KMS-11 (cell line): ENCODE measurements around the gene TSEN2.

Experiments used
- H2AFZ ChIP-seq: fragments of 200-600 bp; sonication (generic); 2 replicates; pipeline ENCODE4 v1.6.1; 2016; ENCODE audit warnings: antibody characterized with exemption, mixed run types, low read depth
- H3K27ac ChIP-seq: fragments of 200-600 bp; sonication (generic); 2 replicates; pipeline ENCODE4 v1.6.1; 2016; ENCODE audit warnings: mild to moderate bottlenecking, mixed run types
- H3K27me3 ChIP-seq: fragments of 200-600 bp; sonication (generic); 2 replicates; pipeline ENCODE4 v1.6.1; 2017; ENCODE audit warnings: mild to moderate bottlenecking, low read depth, mixed run types, moderate library complexity; ENCODE audit not compliant: insufficient read depth
- H3K36me3 ChIP-seq: fragments of 200-600 bp; sonication (generic); 2 replicates; pipeline ENCODE4 v1.6.1; 2017; ENCODE audit warnings: mild to moderate bottlenecking, mixed run types; ENCODE audit not compliant: insufficient read depth
- H3K4me1 ChIP-seq: fragments of 200-600 bp; sonication (generic); 2 replicates; pipeline ENCODE4 v1.6.1; 2016; ENCODE audit warnings: mild to moderate bottlenecking, low read depth, mixed run types; ENCODE audit not compliant: poor library complexity, severe bottlenecking
- H3K4me2 ChIP-seq: fragments of 200-600 bp; sonication (generic); 2 replicates; pipeline ENCODE4 v1.7.0; 2016; ENCODE audit warnings: mild to moderate bottlenecking, mixed run types
- H3K4me3 ChIP-seq: fragments of 200-600 bp; sonication (generic); IDR thresholded peaks from 2 replicates; pipeline ENCODE4 v1.6.1; 2017; ENCODE audit warnings: low read depth, low read length, mixed read lengths; ENCODE audit not compliant: insufficient read depth
- H3K79me2 ChIP-seq: fragments of 200-600 bp; sonication (generic); 2 replicates; pipeline ENCODE4 v1.6.1; 2016; ENCODE audit warnings: low read depth, mixed run types; ENCODE audit not compliant: insufficient read depth
- H3K9ac ChIP-seq: fragments of 200-600 bp; sonication (generic); 2 replicates; pipeline ENCODE4 v1.6.1; 2016; ENCODE audit warnings: mild to moderate bottlenecking, mixed run types
- H4K20me1 ChIP-seq: fragments of 200-600 bp; sonication (generic); 2 replicates; pipeline ENCODE4 v1.6.1; 2016; ENCODE audit warnings: mild to moderate bottlenecking, mixed run types; ENCODE audit not compliant: insufficient read depth
- TF ChIP-seq, protein P1 (sequence below): fragments of 200-600 bp; sonication (generic); conservative IDR thresholded peaks from 2 replicates; pipeline ENCODE4 v1.6.1; 2017; ENCODE audit warnings: low read depth, mild to moderate bottlenecking, antibody characterized with exemption, low read length, moderate library complexity, mixed read lengths

Gene TSEN2

DNA sequence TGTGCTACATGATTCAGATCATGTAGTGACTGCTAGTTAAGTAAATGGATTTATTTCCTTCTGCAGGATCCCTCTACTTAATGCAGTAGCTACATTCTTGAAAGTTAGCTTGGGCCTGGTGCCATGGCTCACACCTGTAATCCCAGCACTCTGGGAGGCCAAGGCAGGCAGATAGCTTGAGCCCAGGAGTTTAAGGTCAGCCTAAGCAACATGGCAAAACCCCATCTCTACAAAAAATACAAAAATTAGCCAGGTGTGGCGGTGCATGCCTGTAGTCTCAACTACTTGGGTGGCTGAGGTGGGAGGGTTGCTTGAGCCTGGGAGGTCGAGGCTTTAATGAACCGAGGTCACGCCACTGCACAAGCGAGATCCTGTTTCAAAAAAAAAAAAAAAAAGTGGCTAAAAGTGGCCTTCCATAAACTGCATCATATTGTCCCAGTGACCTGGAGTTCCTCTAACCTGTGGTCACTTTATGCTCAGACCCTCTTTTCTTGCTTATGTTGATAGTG, 22.0 kb downstream of the TSEN2 start:
- H3K4me1 ChIP-seq: no peaks in the 10 kb centered on the region
- no peaks in the 10 kb centered on the region for H3K36me3 ChIP-seq
- H4K20me1 ChIP-seq: no peaks in the 10 kb centered on the region

DNA sequence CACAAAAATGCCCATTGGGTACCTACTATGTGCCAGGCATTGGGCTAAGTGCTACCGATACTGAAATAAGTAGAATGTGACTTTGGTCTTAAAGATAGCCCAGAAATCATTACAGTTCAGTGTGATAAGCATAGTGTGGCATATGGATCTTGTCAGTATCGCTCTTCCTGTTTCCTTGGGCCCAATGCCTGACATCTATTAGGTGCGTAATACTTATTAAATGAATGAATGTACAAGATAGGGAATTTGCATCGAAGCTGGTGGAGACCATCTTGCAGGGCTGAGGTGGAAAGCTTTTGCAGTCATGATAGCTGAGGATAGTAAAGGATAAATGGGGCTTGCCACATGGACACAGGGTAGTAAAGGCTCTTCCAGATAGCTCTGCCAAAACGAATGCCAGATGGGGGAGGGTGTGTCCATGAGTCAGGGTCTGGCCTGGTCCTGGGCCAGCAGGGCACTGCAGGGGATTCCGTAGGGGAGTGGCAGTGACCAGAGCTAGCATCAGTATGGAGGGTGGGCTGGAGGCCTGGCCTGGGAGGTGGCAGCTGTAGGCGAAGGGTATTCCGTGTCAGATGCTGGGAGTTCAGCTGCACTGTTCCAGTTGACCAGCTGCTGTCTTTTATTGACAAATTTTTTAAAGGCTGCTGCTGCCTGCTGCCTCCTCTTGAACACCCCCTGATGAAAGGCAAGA, 23.5 kb downstream of the TSEN2 start:
- no peaks in the 10 kb centered on the region for H3K36me3 ChIP-seq
- TF ChIP-seq, protein P1, sequence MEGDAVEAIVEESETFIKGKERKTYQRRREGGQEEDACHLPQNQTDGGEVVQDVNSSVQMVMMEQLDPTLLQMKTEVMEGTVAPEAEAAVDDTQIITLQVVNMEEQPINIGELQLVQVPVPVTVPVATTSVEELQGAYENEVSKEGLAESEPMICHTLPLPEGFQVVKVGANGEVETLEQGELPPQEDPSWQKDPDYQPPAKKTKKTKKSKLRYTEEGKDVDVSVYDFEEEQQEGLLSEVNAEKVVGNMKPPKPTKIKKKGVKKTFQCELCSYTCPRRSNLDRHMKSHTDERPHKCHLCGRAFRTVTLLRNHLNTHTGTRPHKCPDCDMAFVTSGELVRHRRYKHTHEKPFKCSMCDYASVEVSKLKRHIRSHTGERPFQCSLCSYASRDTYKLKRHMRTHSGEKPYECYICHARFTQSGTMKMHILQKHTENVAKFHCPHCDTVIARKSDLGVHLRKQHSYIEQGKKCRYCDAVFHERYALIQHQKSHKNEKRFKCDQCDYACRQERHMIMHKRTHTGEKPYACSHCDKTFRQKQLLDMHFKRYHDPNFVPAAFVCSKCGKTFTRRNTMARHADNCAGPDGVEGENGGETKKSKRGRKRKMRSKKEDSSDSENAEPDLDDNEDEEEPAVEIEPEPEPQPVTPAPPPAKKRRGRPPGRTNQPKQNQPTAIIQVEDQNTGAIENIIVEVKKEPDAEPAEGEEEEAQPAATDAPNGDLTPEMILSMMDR: no peak
- no peak overlapping the region for H2AFZ ChIP-seq
- no peaks in the 10 kb centered on the region for H3K79me2 ChIP-seq
- H3K27ac ChIP-seq: no peak overlapping the region
- no peak overlapping the region for H3K4me2 ChIP-seq
- H3K27me3 ChIP-seq: no peaks in the 10 kb centered on the region
- no peaks in the 10 kb centered on the region for H4K20me1 ChIP-seq
- no peaks in the 10 kb centered on the region for H3K4me1 ChIP-seq
- H3K4me3 ChIP-seq: no peak overlapping the region
- no peak overlapping the region for H3K9ac ChIP-seq

More for the DNA sequence above, 22.0 kb downstream of the TSEN2 start:
- no peak overlapping the region for H2AFZ ChIP-seq
- H3K4me2 ChIP-seq: no peak overlapping the region
- H3K9ac ChIP-seq: no peak overlapping the region
- TF ChIP-seq, protein P1: no peak
- H3K27me3 ChIP-seq: no peaks in the 10 kb centered on the region
- H3K27ac ChIP-seq: no peak overlapping the region
- H3K79me2 ChIP-seq: no peaks in the 10 kb centered on the region
- no peak overlapping the region for H3K4me3 ChIP-seq

DNA sequence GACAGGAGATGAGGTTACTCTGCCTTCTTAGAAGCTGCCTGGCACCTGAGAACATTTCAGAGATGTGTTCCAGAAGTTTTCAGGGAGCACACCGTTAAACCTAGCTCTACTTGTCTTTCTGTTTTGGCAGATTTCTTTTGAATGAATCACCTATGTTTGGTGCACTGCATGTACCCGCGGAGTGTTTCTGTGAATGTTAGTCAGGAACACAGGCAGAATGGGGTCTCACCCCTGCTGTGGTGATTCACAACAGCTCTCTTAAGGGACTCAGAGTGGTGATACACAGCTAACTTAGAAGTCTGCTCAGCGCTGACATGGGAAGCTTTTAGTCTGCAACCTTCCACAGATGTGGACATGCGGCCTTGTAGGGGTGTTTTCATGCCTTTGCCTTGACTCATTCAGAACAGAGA, 24.0 kb downstream of the TSEN2 start:
- Histone ChIP-seq H3K27ac (no peak overlapping the region), H3K4me1 (no peaks in the 10 kb centered on the region), H3K79me2 (no peaks in the 10 kb centered on the region)

DNA sequence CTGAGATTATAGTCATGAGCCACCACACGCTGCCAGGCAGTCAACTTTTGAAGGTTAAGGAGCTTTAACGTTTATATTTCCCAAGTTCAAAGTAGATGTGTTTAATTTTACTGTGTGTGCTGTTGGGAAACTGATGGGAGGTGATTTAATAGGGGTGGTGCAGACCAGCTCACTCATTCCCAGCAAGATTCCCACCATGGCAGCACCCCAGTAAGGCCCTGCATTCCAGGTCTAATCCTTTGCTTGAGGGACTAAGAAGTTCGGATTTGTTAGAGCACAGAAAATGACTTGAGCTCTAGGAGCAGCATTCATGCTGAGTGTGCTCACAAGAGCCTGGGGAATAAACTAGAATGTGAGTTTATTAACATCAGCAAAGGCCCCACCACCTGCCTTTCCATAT, 25.2 kb downstream of the TSEN2 start:
- Histone ChIP-seq H3K27ac (no peak overlapping the region), H3K79me2 (no peaks in the 10 kb centered on the region), H3K9ac (no peak overlapping the region), H3K27me3 (no peaks in the 10 kb centered on the region), H2AFZ (no peak overlapping the region), H3K36me3 (no peaks in the 10 kb centered on the region), H3K4me3 (no peak overlapping the region), H4K20me1 (no peaks in the 10 kb centered on the region), H3K4me1 (no peaks in the 10 kb centered on the region), H3K4me2 (no peak overlapping the region)
- TF ChIP-seq, protein P1: no peak

More for the DNA sequence above, 24.0 kb downstream of the TSEN2 start:
- H3K4me3 ChIP-seq: no peak overlapping the region
- TF ChIP-seq, protein P1: no peak
- no peak overlapping the region for H3K9ac ChIP-seq
- no peak overlapping the region for H2AFZ ChIP-seq
- no peaks in the 10 kb centered on the region for H4K20me1 ChIP-seq
- no peaks in the 10 kb centered on the region for H3K27me3 ChIP-seq
- H3K36me3 ChIP-seq: no peaks in the 10 kb centered on the region
- no peak overlapping the region for H3K4me2 ChIP-seq
